ENCODE results near the gene AJM1.

GRCh38 chr9:136868644-136869043, 26.4 kb downstream of the AJM1 start:
- no peak for TF ChIP-seq CTCF (IDR thresholded peaks at IDR 0.05)
- TF ChIP-seq EZH2 (IDR thresholded peaks at IDR 0.05; ENCODE audit: borderline replicate concordance, insufficient read depth, low read depth, low read length, poor library complexity, severe bottlenecking) = no peak
